Fibroblast of lung (primary cell): ENCODE results near the gene RPAP3. TPM values are rescaled to one million over a fixed set of nuclear protein-coding genes. Genes with fewer than 3 reads are reported as not detected.

Source experiments
- DNase-seq, 2 donors: peaks; one replicate each; pipeline versions ENCODE4 v3.0.0 to v3.0.0-alpha.2; 2010; ENCODE audit warnings: low read depth in 2 of 2
- H2AFZ ChIP-seq: 2 replicates; pipeline ENCODE4 v1.5.1; 2012; ENCODE audit warnings: low read length, control low read depth, inconsistent platforms
- H3K27ac ChIP-seq: 2 replicates; pipeline ENCODE4 v1.5.1; 2011; ENCODE audit warnings: low read length, control low read depth; ENCODE audit not compliant: insufficient read depth
- H3K27me3 ChIP-seq: 2 replicates; pipeline ENCODE4 v1.5.1; 2011; ENCODE audit warnings: mild to moderate bottlenecking, low read length; ENCODE audit not compliant: control insufficient read depth, insufficient read depth
- H3K36me3 ChIP-seq: 2 replicates; pipeline ENCODE4 v1.5.1; 2011; ENCODE audit warnings: low read length; ENCODE audit not compliant: control insufficient read depth, insufficient read depth
- H3K4me1 ChIP-seq: 2 replicates; pipeline ENCODE4 v1.5.1; 2011; ENCODE audit warnings: low read length; ENCODE audit not compliant: control insufficient read depth, insufficient read depth; ENCODE audit errors: extremely low read depth
- H3K4me2 ChIP-seq: 2 replicates; pipeline ENCODE4 v1.5.1; 2011; ENCODE audit warnings: low read length, control low read depth; ENCODE audit not compliant: insufficient read depth; ENCODE audit errors: extremely low read depth
- H3K4me3 ChIP-seq, 4 experiments: fragments of 200-600 bp in 1 of 4; sonication (generic) in 1 of 4; replicated peaks in 1 of 4; 2 replicates each; pipeline ENCODE4 v1.5.1; 2011 to 2016; ENCODE audit warnings: low read length in 4 of 4, low read depth in 3 of 4, mild to moderate bottlenecking in 3 of 4, control low read depth in 2 of 4, inconsistent platforms in 1 of 4, mixed read lengths in 1 of 4; ENCODE audit not compliant: insufficient read depth in 1 of 4; ENCODE audit errors: control extremely low read depth in 1 of 4
- H3K79me2 ChIP-seq: 2 replicates; pipeline ENCODE4 v1.5.1; 2012; ENCODE audit warnings: mild to moderate bottlenecking, low read length, inconsistent platforms; ENCODE audit not compliant: control insufficient read depth, insufficient read depth
- H3K9ac ChIP-seq: 2 replicates; pipeline ENCODE4 v1.5.1; 2011; ENCODE audit warnings: mild to moderate bottlenecking, low read length, control low read depth; ENCODE audit not compliant: insufficient read depth
- H3K9me3 ChIP-seq: 2 replicates; pipeline ENCODE4 v1.5.1; 2012; ENCODE audit warnings: low read depth, low read length; ENCODE audit not compliant: control insufficient read depth, insufficient read depth
- H4K20me1 ChIP-seq: 2 replicates; pipeline ENCODE4 v1.5.1; 2011; ENCODE audit warnings: low read length; ENCODE audit not compliant: control insufficient read depth, insufficient read depth; ENCODE audit errors: extremely low read depth
- CTCF ChIP-seq, 2 donors: IDR thresholded peaks in 1 of 2; conservative IDR thresholded peaks in 1 of 2; 1 replicate in 1 of 2; 2 replicates in 1 of 2; pipeline ENCODE4 v1.5.1; 2011 to 2012; ENCODE audit warnings: low read length in 2 of 2, control low read depth in 1 of 2, inconsistent platforms in 1 of 2, low read depth in 1 of 2, mild to moderate bottlenecking in 1 of 2
- EZH2 ChIP-seq: IDR thresholded peaks from 2 replicates; pipeline ENCODE4 v1.5.1; 2012; ENCODE audit warnings: low read length, control low read depth, mild to moderate bottlenecking; ENCODE audit errors: missing control alignments
- polyA plus RNA-seq, 2 donors: library from polyadenylated mRNA; depleted of rRNA in 1 of 2; stranded (reverse) in 1 of 2; unstranded in 1 of 2; fragments of >200 nt; gene quantifications; 2 replicates each; pipeline ENCODE4 v1.2.1, GENCODE V29; 2011 to 2012; ENCODE audit warnings: missing spikeins in 1 of 2
- total RNA-seq: library from RNA; depleted of rRNA; stranded (reverse); fragments of >200 nt; gene quantifications from 2 replicates; pipeline ENCODE4 v1.2.1, GENCODE V29; 2014

The RPAP3 gene
- total and polyA plus RNA-seq, 2 donors (not counting 1 experiment from before 2014, with no cell fraction given) = 12.1 to 23.8 TPM

GRCh38 chr12:47740606-47741339, 34.9 kb upstream of the RPAP3 start:
- DNase-seq = no peak
- H2AFZ ChIP-seq = no peak overlapping the region
- H3K9me3 ChIP-seq = no peaks in the 10 kb centered on the region
- H3K4me2 ChIP-seq = no peak overlapping the region
- no peaks in the 10 kb centered on the region for H4K20me1 ChIP-seq
- no peak overlapping the region for H3K27ac ChIP-seq
- H3K4me3 ChIP-seq = no peak overlapping the region
- no peak overlapping the region for H3K9ac ChIP-seq
- H3K36me3 ChIP-seq = no peaks in the 10 kb centered on the region
- TF ChIP-seq EZH2 = no peak
- no peak for TF ChIP-seq CTCF (conservative IDR thresholded peaks at IDR 0.05 in 1 of 2, IDR thresholded peaks at IDR 0.05 in 1 of 2; ENCODE audit: low read depth in 1 of 2, low read length in 2 of 2)
- peaks cover 18% of the 10 kb centered on the region for H3K4me1 ChIP-seq
- no peaks in the 10 kb centered on the region for H3K79me2 ChIP-seq
- peaks cover 5% of the 10 kb centered on the region for H3K27me3 ChIP-seq

- DNase-seq = no peak
- H3K79me2 ChIP-seq = no peaks in the 10 kb centered on the region
- no peak overlapping the region for H3K4me2 ChIP-seq
- TF ChIP-seq CTCF (conservative IDR thresholded peaks at IDR 0.05 in 1 of 2, IDR thresholded peaks at IDR 0.05 in 1 of 2; ENCODE audit: low read depth in 1 of 2, low read length in 2 of 2) (no peak), EZH2 (no peak)
- H3K4me1 ChIP-seq = peaks cover 18% of the 10 kb centered on the region
- no peak overlapping the region for H2AFZ ChIP-seq
- no peak overlapping the region for H3K27ac ChIP-seq
- H4K20me1 ChIP-seq = no peaks in the 10 kb centered on the region
- H3K9me3 ChIP-seq = no peaks in the 10 kb centered on the region
- H3K36me3 ChIP-seq = no peaks in the 10 kb centered on the region
- no peak overlapping the region for H3K4me3 ChIP-seq
- no peak overlapping the region for H3K9ac ChIP-seq
- H3K27me3 ChIP-seq = peaks cover 4% of the 10 kb centered on the region
These were observed 34.1 kb upstream of the RPAP3 start for GRCh38 chr12:47739979-47740378.

- Histone ChIP-seq H3K36me3 (no peaks in the 10 kb centered on the region), H3K79me2 (no peaks in the 10 kb centered on the region), H3K27me3 (peaks cover 2% of the 10 kb centered on the region), H3K4me2 (no peak overlapping the region), H3K9ac (no peak overlapping the region), H3K9me3 (no peaks in the 10 kb centered on the region), H4K20me1 (no peaks in the 10 kb centered on the region), H2AFZ (no peak overlapping the region), H3K4me3 (no peak overlapping the region), H3K4me1 (peaks cover 18% of the 10 kb centered on the region), H3K27ac (no peak overlapping the region)
- no peak for TF ChIP-seq EZH2
- no peak for TF ChIP-seq CTCF (conservative IDR thresholded peaks at IDR 0.05 in 1 of 2, IDR thresholded peaks at IDR 0.05 in 1 of 2; ENCODE audit: low read depth in 1 of 2, low read length in 2 of 2)
- DNase-seq = no peak
These were observed 33.5 kb upstream of the RPAP3 start for GRCh38 chr12:47739297-47739696.
